Tibial artery (tissue), 4 donors: ENCODE data around the gene GUK1.

Experiments
- DNase-seq, 2 donors: peaks; one replicate each; pipeline ENCODE4 v3.0.0-alpha.2; 2019
- H3K27ac ChIP-seq, 2 donors: fragments of 200-600 bp; sonication (generic) in 1 of 2; 1 replicate in 1 of 2; 2 replicates in 1 of 2; pipeline ENCODE4 v1.5.1; 2018 to 2019; ENCODE audit warnings: mild to moderate bottlenecking in 1 of 2
- H3K27me3 ChIP-seq, 2 donors: fragments of 200-600 bp; sonication (generic) in 1 of 2; one replicate each; pipeline versions ENCODE4 v1.5.1 to v1.6.0; 2016 to 2019
- H3K36me3 ChIP-seq, 3 donors: fragments of 200-600 bp; sonication (generic) in 2 of 3; one replicate each; pipeline ENCODE4 v1.5.1; 2016 to 2019; ENCODE audit warnings: mild to moderate bottlenecking in 2 of 3
- H3K4me1 ChIP-seq, 4 donors: fragments of 200-600 bp; sonication (generic) in 2 of 4; 1 replicate in 3 of 4; 2 replicates in 1 of 4; pipeline ENCODE4 v1.5.1; 2016 to 2019
- H3K4me3 ChIP-seq, 2 donors: fragments of 200-600 bp; sonication (generic) in 1 of 2; 1 replicate in 1 of 2; 2 replicates in 1 of 2; pipeline ENCODE4 v1.5.1; 2018 to 2019; ENCODE audit warnings: mild to moderate bottlenecking in 2 of 2
- H3K9me3 ChIP-seq, 3 donors: fragments of 200-600 bp; sonication (generic) in 1 of 3; one replicate each; pipeline ENCODE4 v1.5.1; 2016 to 2019
- CTCF ChIP-seq, 2 experiments: fragments of 200-600 bp in 1 of 2; fragments of 450-650 bp in 1 of 2; IDR thresholded peaks; one replicate each; pipeline ENCODE4 v1.5.1; 2017 to 2019; ENCODE audit warnings: antibody characterized with exemption in 2 of 2, mild to moderate bottlenecking in 1 of 2, moderate library complexity in 1 of 2
- intact Hi-C: fragments of 100-400 bp; cut with DNase I; formaldehyde crosslinking; loops from one replicate; pipeline ENCODE4 v1.15.0; 2023; ENCODE audit warnings: low total_unique reads

The GUK1 gene

GRCh38 chr1:228178737-228179684 is 38.9 kb downstream of the GUK1 start:
- no peaks in the 10 kb centered on the region for H3K9me3 ChIP-seq
- H3K27ac ChIP-seq = peak overlapping the region in 1 of 2 donors; percentile 5
- no peak for TF ChIP-seq CTCF (IDR thresholded peaks at IDR 0.05)
- peak in 1 of 2 donors; percentile 68 for DNase-seq
- no peaks in the 10 kb centered on the region for H3K27me3 ChIP-seq
- H3K4me3 ChIP-seq = no peak overlapping the region
- peaks cover 0 to 18% (median 11%) of the 10 kb centered on the region in 3 donors for H3K36me3 ChIP-seq
- H3K4me1 ChIP-seq = peaks cover 0 to 9% (median 1%) of the 10 kb centered on the region in 4 donors
- intact Hi-C loops = loop anchor here (10.0 kb wide), 1 partner anchor 96 kb away; no protein-coding TSS in a partner anchor

- H3K9me3 ChIP-seq = no peaks in the 10 kb centered on the region
- peaks cover 0 to 9% (median 1%) of the 10 kb centered on the region in 4 donors for H3K4me1 ChIP-seq
- H3K27me3 ChIP-seq = no peaks in the 10 kb centered on the region
- TF ChIP-seq CTCF (IDR thresholded peaks at IDR 0.05) = no peak
- intact Hi-C loops = no loop called here
- no peak overlapping the region for H3K4me3 ChIP-seq
- H3K27ac ChIP-seq = no peak overlapping the region
- no peak for DNase-seq
- peaks cover 0 to 8% (median 4%) of the 10 kb centered on the region in 3 donors for H3K36me3 ChIP-seq
Measured at GRCh38 chr1:228180271-228180958, 40.3 kb downstream of the GUK1 start.

GRCh38 chr1:228180959-228181644 is 41.0 kb downstream of the GUK1 start:
- Histone ChIP-seq H3K4me3 (no peak overlapping the region), H3K27me3 (no peaks in the 10 kb centered on the region), H3K9me3 (no peaks in the 10 kb centered on the region), H3K27ac (no peak overlapping the region), H3K36me3 (peaks cover 0 to 2% (median 0%) of the 10 kb centered on the region in 3 donors), H3K4me1 (peaks cover 0 to 9% (median 1%) of the 10 kb centered on the region in 4 donors)
- intact Hi-C loops = no loop called here
- DNase-seq = no peak
- no peak for TF ChIP-seq CTCF (IDR thresholded peaks at IDR 0.05)

- Histone ChIP-seq H3K4me3 (no peak overlapping the region), H3K9me3 (no peaks in the 10 kb centered on the region), H3K36me3 (no peaks in the 10 kb centered on the region), H3K27ac (no peak overlapping the region), H3K4me1 (peaks cover 0 to 9% (median 1%) of the 10 kb centered on the region in 4 donors), H3K27me3 (no peaks in the 10 kb centered on the region)
- no peak for TF ChIP-seq CTCF (IDR thresholded peaks at IDR 0.05)
- DNase-seq = no peak
- intact Hi-C loops = no loop called here
Measured at GRCh38 chr1:228181645-228182034, 41.6 kb downstream of the GUK1 start.

DNA sequence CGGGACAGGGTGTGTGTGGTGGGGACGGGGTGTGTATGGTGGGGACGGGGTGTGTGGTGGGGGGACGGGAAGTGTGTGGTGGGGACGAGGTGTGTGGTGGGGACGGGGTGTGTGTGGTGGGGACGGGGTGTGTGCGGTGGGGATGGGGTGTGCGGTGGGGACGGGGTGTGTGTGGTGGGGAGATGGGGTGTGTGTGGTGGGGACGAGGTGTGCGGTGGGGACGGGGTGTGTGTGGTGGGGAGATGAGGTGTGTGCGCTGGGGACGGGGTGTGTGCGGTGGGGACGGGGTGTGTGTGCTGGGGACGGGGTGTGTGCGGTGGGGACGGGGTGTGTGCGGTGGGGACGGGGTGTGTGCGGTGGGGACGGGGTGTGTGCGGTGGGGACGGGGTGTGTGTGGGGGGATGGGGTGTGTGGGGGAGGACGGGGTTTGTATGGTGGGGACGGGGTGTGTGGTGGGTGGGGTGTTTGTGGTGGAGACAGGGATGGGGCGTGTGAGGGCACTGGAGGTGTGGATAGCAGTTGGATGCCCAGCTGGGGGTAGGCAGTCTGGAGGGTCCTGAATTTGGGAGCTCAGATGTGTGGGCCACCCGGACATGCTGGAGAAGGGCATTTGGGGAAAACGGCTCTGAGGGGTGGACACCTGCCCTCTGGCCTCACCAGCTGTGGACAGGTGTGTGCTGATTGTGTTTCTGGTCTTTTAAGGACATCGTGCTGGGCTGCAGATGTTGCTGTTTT is 42.4 kb downstream of the GUK1 start:
- Histone ChIP-seq H3K27me3 (no peaks in the 10 kb centered on the region), H3K9me3 (no peaks in the 10 kb centered on the region), H3K36me3 (no peaks in the 10 kb centered on the region), H3K27ac (no peak overlapping the region), H3K4me3 (no peak overlapping the region), H3K4me1 (peaks cover 0 to 9% (median 1%) of the 10 kb centered on the region in 4 donors)
- no peak for TF ChIP-seq CTCF (IDR thresholded peaks at IDR 0.05)
- intact Hi-C loops = no loop called here
- peak in 1 of 2 donors; percentile 32 for DNase-seq
